GM19238 (cell line): Measurements from ENCODE around the gene SPIN1.
"Not testable (repeated sequence)": the region's sequence is repeated elsewhere in the genome, so short reads cannot be mapped to it uniquely, and the experiment has no call there.

ENCODE experiments used
- DNase-seq: peaks from one replicate; pipeline ENCODE4 v3.0.0; 2011; ENCODE audit warnings: low spot score; ENCODE audit not compliant: insufficient read length

The SPIN1 gene

GRCh38 chr9:88388203-88388885 lies at the start of gene SPIN1:
Gene SPIN1, plus strand, starts transcription at chr9:88388444. Its CDS starts 38,096 bp downstream, at chr9:88426540.
- DNase-seq = peak; percentile 94

- DNase-seq = no peak
Measured at GRCh38 chr9:88339317-88339716, 48.9 kb upstream of the SPIN1 start.

- no peak for DNase-seq
Measured at GRCh38 chr9:88342246-88342645, 46.0 kb upstream of the SPIN1 start.

- no peak for DNase-seq
Measured at GRCh38 chr9:88344013-88344412, 44.2 kb upstream of the SPIN1 start.

GRCh38 chr9:88350354-88350753 lies 37.9 kb upstream of the SPIN1 start:
- DNase-seq = not testable (repeated sequence)

- DNase-seq = no peak
Measured at GRCh38 chr9:88355166-88355565, 33.1 kb upstream of the SPIN1 start.

- DNase-seq = not testable (repeated sequence)
Measured at GRCh38 chr9:88357250-88357649, 31.0 kb upstream of the SPIN1 start.

GRCh38 chr9:88358723-88359122 lies 29.5 kb upstream of the SPIN1 start:
- no peak for DNase-seq

GRCh38 chr9:88359974-88360373 lies 28.3 kb upstream of the SPIN1 start:
- DNase-seq = no peak

GRCh38 chr9:88362681-88363080 lies 25.6 kb upstream of the SPIN1 start:
- DNase-seq = no peak

- DNase-seq = no peak
Measured at GRCh38 chr9:88363661-88364060, 24.6 kb upstream of the SPIN1 start.

- no peak for DNase-seq
Measured at GRCh38 chr9:88364706-88365105, 23.5 kb upstream of the SPIN1 start.

GRCh38 chr9:88370346-88370745 lies 17.9 kb upstream of the SPIN1 start:
- DNase-seq = no peak

GRCh38 chr9:88372103-88372654 lies 16.1 kb upstream of the SPIN1 start:
- no peak for DNase-seq

GRCh38 chr9:88373045-88373444 lies 15.2 kb upstream of the SPIN1 start:
- DNase-seq = no peak

GRCh38 chr9:88378317-88378716 lies 9.9 kb upstream of the SPIN1 start:
- no peak for DNase-seq

- DNase-seq = no peak
Measured at GRCh38 chr9:88379352-88379751, 8.9 kb upstream of the SPIN1 start.

- DNase-seq = no peak
Measured at GRCh38 chr9:88380118-88380517, 8.1 kb upstream of the SPIN1 start.

GRCh38 chr9:88381322-88381721 lies 6.9 kb upstream of the SPIN1 start:
- not testable (repeated sequence) for DNase-seq

GRCh38 chr9:88383176-88383575 lies 5.1 kb upstream of the SPIN1 start:
- no peak for DNase-seq

- not testable (repeated sequence) for DNase-seq
Measured at GRCh38 chr9:88386137-88386536, 2.1 kb upstream of the SPIN1 start.

GRCh38 chr9:88387036-88387551 lies 1.1 kb upstream of the SPIN1 start:
- no peak for DNase-seq

- no peak for DNase-seq
Measured at GRCh38 chr9:88387552-88388202, 567 bp upstream of the SPIN1 start.
